Activated naive CD8-positive, alpha-beta T cell treated with anti-CD3 and anti-CD28 coated beads, Interleukin-2, amount 10 ng/mL, durations not matched to agents 7 days and 5 days (primary cell): ENCODE results near the gene GJC1. TPM values are rescaled to one million over a fixed set of nuclear protein-coding genes. Genes with fewer than 3 reads are reported as not detected.
"Not testable (repeated sequence)": the region's sequence is repeated elsewhere in the genome, so short reads cannot be mapped to it uniquely, and the experiment has no call there.

Experiments used
- ATAC-seq: fragments of 150-1000 bp; cut with Tn5 transposase; one replicate; pipeline ENCODE4 v1.10.0; 2021; ENCODE audit warnings: low read depth, moderate library complexity
- POLR2A ChIA-PET: fragments of 350-600 bp; sonication (Branson Sonifier 250); formaldehyde crosslinking; loops from one replicate; lab custom pipeline; 2021; ENCODE audit warnings: antibody characterized with exemption; lab: Charles Lee
- DNase-seq: peaks from one replicate; pipeline ENCODE4 v3.0.0; 2021
- H3K27ac Mint-ChIP-seq: one replicate; pipeline ENCODE4 v1.8.0; 2022; ENCODE audit warnings: mild to moderate bottlenecking, mixed read lengths
- H3K27me3 Mint-ChIP-seq: one replicate; pipeline ENCODE4 v1.8.0; 2022; ENCODE audit warnings: mild to moderate bottlenecking, moderate library complexity, mixed read lengths
- H3K36me3 Mint-ChIP-seq: one replicate; pipeline ENCODE4 v1.8.0; 2021; ENCODE audit warnings: mild to moderate bottlenecking, mixed read lengths
- H3K4me1 Mint-ChIP-seq: one replicate; pipeline ENCODE4 v1.8.0; 2021; ENCODE audit warnings: mixed read lengths
- H3K4me3 Mint-ChIP-seq: one replicate; pipeline ENCODE4 v1.8.0; 2022; ENCODE audit warnings: mild to moderate bottlenecking, moderate library complexity, mixed read lengths
- H3K9me3 Mint-ChIP-seq: one replicate; pipeline ENCODE4 v1.8.0; 2021; ENCODE audit warnings: mixed read lengths
- total RNA-seq, 2 experiments: library from RNA; stranded (reverse); gene quantifications; one replicate each; pipeline ENCODE4 v1.2.3, GENCODE V29; 2021

The GJC1 gene
- total RNA-seq, 2 experiments from 2014 or later = 1.0 to 1.4 TPM

- Mint-ChIP-seq H3K4me3 (no peak overlapping the region), H3K36me3 (no peaks in the 10 kb centered on the region), H3K27ac (no peak overlapping the region), H3K4me1 (no peaks in the 10 kb centered on the region), H3K9me3 (no peaks in the 10 kb centered on the region), H3K27me3 (peaks cover 25% of the 10 kb centered on the region)
- ATAC-seq (no peak), DNase-seq (no peak)
- POLR2A ChIA-PET = interaction anchor here (0.6 to 0.7 kb wide), 2 partner anchors 147 to 499 kb away, joined by 3 to 5 read pairs; no protein-coding TSS in a partner anchor
These were observed 7.1 kb upstream of the GJC1 start for GRCh38 chr17:44837196-44837595.

GRCh38 chr17:44832805-44833204 lies 2.7 kb upstream of the GJC1 start:
- H3K9me3 Mint-ChIP-seq = no peaks in the 10 kb centered on the region
- DNase-seq (no peak), ATAC-seq (no peak)
- peaks cover 56% of the 10 kb centered on the region for H3K27me3 Mint-ChIP-seq
- H3K36me3 Mint-ChIP-seq = no peaks in the 10 kb centered on the region
- no peak overlapping the region for H3K4me3 Mint-ChIP-seq
- POLR2A ChIA-PET = interaction anchor here (0.6 kb wide), 1 partner anchor 108 kb away, joined by 3 read pairs; no protein-coding TSS in a partner anchor
- H3K4me1 Mint-ChIP-seq = peaks cover 6% of the 10 kb centered on the region
- no peak overlapping the region for H3K27ac Mint-ChIP-seq

- Mint-ChIP-seq H3K4me1 (peaks cover 6% of the 10 kb centered on the region), H3K27ac (no peak overlapping the region), H3K27me3 (peaks cover 68% of the 10 kb centered on the region), H3K36me3 (no peaks in the 10 kb centered on the region), H3K9me3 (no peaks in the 10 kb centered on the region), H3K4me3 (no peak overlapping the region)
- POLR2A ChIA-PET = interaction anchor here (0.7 to 1.5 kb wide), 2 partner anchors 56 to 165 kb away, joined by 3 to 4 read pairs; no protein-coding TSS in a partner anchor
- no peak for ATAC-seq
- no peak for DNase-seq
These were observed 1.3 kb upstream of the GJC1 start for GRCh38 chr17:44831371-44831770.

- DNase-seq (peak; percentile 46), ATAC-seq (peak; percentile 35)
- H3K4me1 Mint-ChIP-seq = peaks cover 6% of the 10 kb centered on the region
- H3K9me3 Mint-ChIP-seq = no peaks in the 10 kb centered on the region
- H3K36me3 Mint-ChIP-seq = no peaks in the 10 kb centered on the region
- H3K27ac Mint-ChIP-seq = no peak overlapping the region
- POLR2A ChIA-PET = interaction anchor here (0.7 to 1.5 kb wide), 2 partner anchors 55 to 166 kb away, joined by 3 to 4 read pairs; no protein-coding TSS in a partner anchor
- H3K4me3 Mint-ChIP-seq = peak overlapping the region; percentile 74
- peaks cover 74% of the 10 kb centered on the region for H3K27me3 Mint-ChIP-seq
These were observed 537 bp upstream of the GJC1 start for GRCh38 chr17:44830359-44831288.

GRCh38 chr17:44828919-44829522 lies 1.1 kb downstream of the GJC1 start:
- Mint-ChIP-seq H3K4me1 (peaks cover 6% of the 10 kb centered on the region), H3K9me3 (no peaks in the 10 kb centered on the region), H3K27ac (peak overlapping the region; percentile 5), H3K4me3 (peak overlapping the region; percentile 78), H3K27me3 (peaks cover 72% of the 10 kb centered on the region), H3K36me3 (no peaks in the 10 kb centered on the region)
- DNase-seq = no peak
- ATAC-seq = peak; percentile 19
- POLR2A ChIA-PET = interaction anchor here (0.6 kb wide), 1 partner anchor 32 kb away, joined by 5 read pairs; no protein-coding TSS in a partner anchor

GRCh38 chr17:44827863-44828262 lies 2.2 kb downstream of the GJC1 start:
- H3K27ac Mint-ChIP-seq = no peak overlapping the region
- ATAC-seq (no peak), DNase-seq (no peak)
- no peaks in the 10 kb centered on the region for H3K36me3 Mint-ChIP-seq
- H3K9me3 Mint-ChIP-seq = no peaks in the 10 kb centered on the region
- POLR2A ChIA-PET = no interaction called here
- peaks cover 66% of the 10 kb centered on the region for H3K27me3 Mint-ChIP-seq
- H3K4me1 Mint-ChIP-seq = peaks cover 6% of the 10 kb centered on the region
- no peak overlapping the region for H3K4me3 Mint-ChIP-seq

- H3K27me3 Mint-ChIP-seq = peaks cover 56% of the 10 kb centered on the region
These were observed 3.8 kb downstream of the GJC1 start for GRCh38 chr17:44826123-44826790.

GRCh38 chr17:44825236-44825635 lies 4.9 kb downstream of the GJC1 start:
- POLR2A ChIA-PET, DNase-seq: not testable (repeated sequence)
- H3K27me3 Mint-ChIP-seq = peaks cover 50% of the 10 kb centered on the region

More at GRCh38 chr17:44826123-44826790, 3.8 kb downstream of the GJC1 start:
- POLR2A ChIA-PET = interaction anchor here (0.7 kb wide), 1 partner anchor 184 kb away, joined by 5 read pairs; no protein-coding TSS in a partner anchor
- Mint-ChIP-seq H3K27ac (no peak overlapping the region), H3K36me3 (no peaks in the 10 kb centered on the region), H3K4me3 (no peak overlapping the region), H3K4me1 (peaks cover 6% of the 10 kb centered on the region), H3K9me3 (no peaks in the 10 kb centered on the region)
- no peak for DNase-seq
- ATAC-seq = no peak

GRCh38 chr17:44820631-44821212 lies 9.4 kb downstream of the GJC1 start:
- ATAC-seq (no peak), DNase-seq (no peak)
- Mint-ChIP-seq H3K27me3 (peaks cover 19% of the 10 kb centered on the region), H3K4me1 (no peaks in the 10 kb centered on the region), H3K27ac (no peak overlapping the region), H3K4me3 (no peak overlapping the region), H3K9me3 (no peaks in the 10 kb centered on the region), H3K36me3 (no peaks in the 10 kb centered on the region)
- POLR2A ChIA-PET = no interaction called here

More at GRCh38 chr17:44825236-44825635, 4.9 kb downstream of the GJC1 start:
- not testable (repeated sequence) for H3K27ac Mint-ChIP-seq, H3K36me3 Mint-ChIP-seq, H3K4me3 Mint-ChIP-seq, H3K4me1 Mint-ChIP-seq, ATAC-seq, H3K9me3 Mint-ChIP-seq

- DNase-seq, H3K27ac Mint-ChIP-seq, H3K9me3 Mint-ChIP-seq, H3K4me3 Mint-ChIP-seq, H3K4me1 Mint-ChIP-seq, H3K36me3 Mint-ChIP-seq, ATAC-seq: not testable (repeated sequence)
- POLR2A ChIA-PET = interaction anchor here (0.7 kb wide), 1 partner anchor 22 kb away, joined by 3 read pairs; no protein-coding TSS in a partner anchor
- peaks cover 11% of the 10 kb centered on the region for H3K27me3 Mint-ChIP-seq
These were observed 11.6 kb downstream of the GJC1 start for GRCh38 chr17:44818508-44818907.

GRCh38 chr17:44812263-44812662 lies 17.8 kb downstream of the GJC1 start:
- ATAC-seq (no peak), DNase-seq (no peak)
- Mint-ChIP-seq H3K27ac (no peak overlapping the region), H3K9me3 (no peaks in the 10 kb centered on the region), H3K4me1 (no peaks in the 10 kb centered on the region), H3K36me3 (no peaks in the 10 kb centered on the region), H3K4me3 (no peak overlapping the region), H3K27me3 (peaks cover 14% of the 10 kb centered on the region)
- POLR2A ChIA-PET = no interaction called here

- H3K36me3 Mint-ChIP-seq, H3K4me1 Mint-ChIP-seq, H3K27ac Mint-ChIP-seq, H3K9me3 Mint-ChIP-seq, POLR2A ChIA-PET, ATAC-seq, DNase-seq, H3K4me3 Mint-ChIP-seq: not testable (repeated sequence)
- peaks cover 19% of the 10 kb centered on the region for H3K27me3 Mint-ChIP-seq
These were observed 21.3 kb downstream of the GJC1 start for GRCh38 chr17:44808656-44809388.
